SU-DHL-6 (cell line): ENCODE results near the gene B4GALT5.

Experiments used
- H2AFZ ChIP-seq: fragments of 200-600 bp; sonication (generic); 2 replicates; pipeline ENCODE4 v1.6.1; 2014; ENCODE audit warnings: low read depth, mild to moderate bottlenecking, moderate library complexity, mixed read lengths, antibody characterized with exemption, low read length; ENCODE audit not compliant: severe bottlenecking
- H3F3A ChIP-seq: fragments of 200-600 bp; shearing (Covaris generic); 2 replicates; pipeline ENCODE4 v1.6.0; 2016; ENCODE audit warnings: antibody characterized with exemption, mild to moderate bottlenecking; ENCODE audit not compliant: insufficient read depth
- H3K27ac ChIP-seq: fragments of 200-600 bp; sonication (generic); 2 replicates; pipeline ENCODE4 v1.5.1; 2016; ENCODE audit warnings: low read depth, mild to moderate bottlenecking, low read length, moderate library complexity, mixed read lengths
- H3K27me3 ChIP-seq: fragments of 200-600 bp; sonication (generic), shearing (Covaris generic); 2 replicates; pipeline ENCODE4 v1.6.0; 2014; ENCODE audit warnings: mild to moderate bottlenecking, low read length
- H3K36me3 ChIP-seq: fragments of 200-600 bp; sonication (generic); 2 replicates; pipeline ENCODE4 v1.6.1; 2014; ENCODE audit warnings: mild to moderate bottlenecking, low read length, mixed read lengths
- H3K4me2 ChIP-seq: fragments of 300-600, 200-600 bp; shearing (Covaris generic), sonication (generic); 2 replicates; pipeline ENCODE4 v1.6.0; 2014; ENCODE audit warnings: low read length, low read depth, mild to moderate bottlenecking; ENCODE audit not compliant: poor library complexity, severe bottlenecking
- H3K4me3 ChIP-seq: fragments of 200-600 bp; sonication (generic); 2 replicates; pipeline ENCODE4 v1.5.1; 2014; ENCODE audit warnings: antibody characterized with exemption, low read length, mild to moderate bottlenecking, mixed read lengths; ENCODE audit not compliant: insufficient read depth, poor library complexity, severe bottlenecking
- H3K79me2 ChIP-seq: fragments of 200-600 bp; sonication (generic); 2 replicates; pipeline ENCODE4 v1.6.1; 2014; ENCODE audit warnings: mild to moderate bottlenecking, low read length, moderate library complexity; ENCODE audit not compliant: insufficient read depth
- H3K9ac ChIP-seq: fragments of 200-600 bp; sonication (generic); 2 replicates; pipeline ENCODE4 v1.7.0; 2014; ENCODE audit warnings: mild to moderate bottlenecking, low read length
- H3K9me2 ChIP-seq: fragments of 200-600 bp; sonication (generic); replicated peaks from 2 replicates; pipeline ENCODE4 v1.6.1; 2014; ENCODE audit warnings: low read length; ENCODE audit not compliant: insufficient read depth
- H3K9me3 ChIP-seq: fragments of 200-600 bp; sonication (generic); 2 replicates; pipeline ENCODE4 v1.6.1; 2014; ENCODE audit warnings: low read length, mixed read lengths; ENCODE audit not compliant: insufficient read depth
- H4K20me1 ChIP-seq: fragments of 200-600 bp; sonication (generic); 2 replicates; pipeline ENCODE4 v1.6.1; 2014; ENCODE audit warnings: low read depth, mild to moderate bottlenecking, antibody characterized with exemption, low read length, moderate library complexity, mixed read lengths
- EZH2phosphoT487 ChIP-seq: fragments of 200-600 bp; sonication (generic), shearing (Covaris generic); conservative IDR thresholded peaks from 2 replicates; pipeline ENCODE4 v1.6.1; 2018; ENCODE audit warnings: mild to moderate bottlenecking, antibody characterized with exemption, low read length, moderate library complexity, mixed read lengths
- TF ChIP-seq, protein P1 (sequence below): fragments of 200-600 bp; sonication (generic); IDR thresholded peaks from one replicate; pipeline ENCODE4 v1.5.1; 2017; ENCODE audit warnings: antibody characterized with exemption, mild to moderate bottlenecking, low read length, moderate library complexity; ENCODE audit not compliant: insufficient read depth, poor library complexity, severe bottlenecking

The B4GALT5 gene

DNA sequence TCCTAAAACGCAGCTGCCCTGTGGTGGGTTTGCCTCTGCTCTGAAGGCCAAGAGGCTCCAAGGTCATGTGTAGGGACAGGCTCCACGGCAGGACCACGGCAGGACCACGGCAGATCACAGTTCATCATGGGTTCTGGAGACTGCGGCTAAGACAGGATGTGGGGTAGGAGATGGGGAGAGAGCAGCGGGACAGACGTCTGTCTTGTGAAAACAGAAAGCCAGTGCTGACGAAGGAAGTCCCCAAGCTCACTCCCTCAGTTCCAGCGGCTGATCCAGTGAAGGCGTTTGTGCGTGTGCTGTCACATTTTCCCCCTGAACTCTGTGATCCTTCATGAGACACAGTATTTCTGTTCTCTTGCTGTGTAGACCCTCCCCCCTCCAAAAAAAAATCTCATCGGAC lies 77.8 kb downstream of the B4GALT5 start:
- H3F3A ChIP-seq, result peaks cover 93% of the 10 kb centered on the region
- peak overlapping the region; percentile 51 for H3K9ac ChIP-seq
- H4K20me1 ChIP-seq, result no peaks in the 10 kb centered on the region
- H3K4me3 ChIP-seq, result peak overlapping the region; percentile 3
- peaks cover 30% of the 10 kb centered on the region for H3K36me3 ChIP-seq
- no peaks in the 10 kb centered on the region for H3K9me2 ChIP-seq
- peak overlapping the region; percentile 97 for H3K27ac ChIP-seq
- no peak for TF ChIP-seq EZH2phosphoT487
- TF ChIP-seq, protein P1, sequence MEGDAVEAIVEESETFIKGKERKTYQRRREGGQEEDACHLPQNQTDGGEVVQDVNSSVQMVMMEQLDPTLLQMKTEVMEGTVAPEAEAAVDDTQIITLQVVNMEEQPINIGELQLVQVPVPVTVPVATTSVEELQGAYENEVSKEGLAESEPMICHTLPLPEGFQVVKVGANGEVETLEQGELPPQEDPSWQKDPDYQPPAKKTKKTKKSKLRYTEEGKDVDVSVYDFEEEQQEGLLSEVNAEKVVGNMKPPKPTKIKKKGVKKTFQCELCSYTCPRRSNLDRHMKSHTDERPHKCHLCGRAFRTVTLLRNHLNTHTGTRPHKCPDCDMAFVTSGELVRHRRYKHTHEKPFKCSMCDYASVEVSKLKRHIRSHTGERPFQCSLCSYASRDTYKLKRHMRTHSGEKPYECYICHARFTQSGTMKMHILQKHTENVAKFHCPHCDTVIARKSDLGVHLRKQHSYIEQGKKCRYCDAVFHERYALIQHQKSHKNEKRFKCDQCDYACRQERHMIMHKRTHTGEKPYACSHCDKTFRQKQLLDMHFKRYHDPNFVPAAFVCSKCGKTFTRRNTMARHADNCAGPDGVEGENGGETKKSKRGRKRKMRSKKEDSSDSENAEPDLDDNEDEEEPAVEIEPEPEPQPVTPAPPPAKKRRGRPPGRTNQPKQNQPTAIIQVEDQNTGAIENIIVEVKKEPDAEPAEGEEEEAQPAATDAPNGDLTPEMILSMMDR, result no peak
- H3K9me3 ChIP-seq, result no peaks in the 10 kb centered on the region
- no peak overlapping the region for H2AFZ ChIP-seq
- peak overlapping the region; percentile 64 for H3K4me2 ChIP-seq
- no peaks in the 10 kb centered on the region for H3K27me3 ChIP-seq
- no peaks in the 10 kb centered on the region; the same call in 1 of the 2 replicates for H3K79me2 ChIP-seq

DNA sequence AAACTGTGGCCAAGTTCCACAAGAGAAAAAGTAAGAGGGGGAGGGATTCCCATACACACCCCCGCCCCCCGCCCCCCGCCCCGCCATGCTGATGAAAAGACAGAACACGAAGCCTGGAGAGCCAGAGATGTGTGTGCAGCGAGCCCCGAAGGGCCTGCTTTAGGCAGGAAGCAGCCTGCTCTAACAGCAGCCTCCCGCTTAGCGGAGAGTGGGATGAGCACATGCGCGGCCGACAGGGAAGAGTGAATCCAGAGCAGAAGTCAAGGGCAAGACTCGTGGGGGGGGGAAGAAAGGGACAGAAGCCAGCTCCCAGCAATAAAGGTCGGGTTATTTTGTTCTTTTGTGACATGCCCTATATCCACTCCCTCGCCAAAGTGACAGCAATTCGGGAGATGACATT lies 78.5 kb downstream of the B4GALT5 start:
- Histone ChIP-seq H3K4me3 (no peak overlapping the region), H3K27me3 (no peaks in the 10 kb centered on the region), H2AFZ (no peak overlapping the region), H3K27ac (peak overlapping the region; percentile 97), H3K4me2 (peak overlapping the region; percentile 64), H3K36me3 (peaks cover 27% of the 10 kb centered on the region), H3K9ac (peak overlapping the region; percentile 51), H3F3A (peaks cover 94% of the 10 kb centered on the region), H3K9me3 (no peaks in the 10 kb centered on the region), H3K9me2 (no peaks in the 10 kb centered on the region), H3K79me2 (no peaks in the 10 kb centered on the region; the same call in 1 of the 2 replicates), H4K20me1 (no peaks in the 10 kb centered on the region)
- no peak for TF ChIP-seq EZH2phosphoT487
- TF ChIP-seq, protein P1, result no peak

DNA sequence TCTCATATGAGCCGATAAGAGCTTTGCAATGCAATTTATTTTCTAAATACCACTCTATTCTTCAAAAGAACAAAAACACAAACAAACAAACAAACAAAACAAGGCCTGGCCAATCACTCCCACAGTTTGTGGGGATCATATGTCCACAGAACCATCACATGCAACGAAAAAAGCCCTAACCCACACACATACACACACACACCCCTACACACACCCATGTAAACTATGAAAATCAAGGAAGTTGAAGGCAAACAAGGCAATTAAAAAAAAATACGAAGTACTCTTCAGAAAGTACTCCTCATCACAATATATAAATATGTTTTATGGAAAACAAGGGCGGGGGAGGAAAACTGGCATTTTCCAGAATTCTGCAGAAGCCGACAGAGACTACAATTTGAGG lies 79.6 kb downstream of the B4GALT5 start:
- TF ChIP-seq, protein P1, result no peak
- no peak for TF ChIP-seq EZH2phosphoT487
- peaks cover 26% of the 10 kb centered on the region for H3K36me3 ChIP-seq
- H3K9ac ChIP-seq, result peak overlapping the region; percentile 51
- no peak overlapping the region for H2AFZ ChIP-seq
- H3K4me2 ChIP-seq, result peak overlapping the region; percentile 64
- no peaks in the 10 kb centered on the region for H4K20me1 ChIP-seq
- peaks cover under 1% of the 10 kb centered on the region; the same call in 1 of the 2 replicates for H3K9me3 ChIP-seq
- no peaks in the 10 kb centered on the region for H3K9me2 ChIP-seq
- no peaks in the 10 kb centered on the region; the same call in 1 of the 2 replicates for H3K79me2 ChIP-seq
- H3K4me3 ChIP-seq, result peak overlapping the region; percentile 23
- peaks cover 94% of the 10 kb centered on the region for H3F3A ChIP-seq
- peak overlapping the region; percentile 97 for H3K27ac ChIP-seq
- H3K27me3 ChIP-seq, result no peaks in the 10 kb centered on the region
